NCI-H82 treated with DMSO at 0.1 percent for 48 hours (cell line): ENCODE measurements around the gene CDH22.

Experiments
- DNase-seq: peaks from one replicate; lab custom pipeline; 2025; ENCODE audit not compliant: unreplicated experiment; lab: John Stamatoyannopoulos, UW

Gene CDH22

GRCh38 chr20:46217583-46217982 lies 90.7 kb downstream of the CDH22 start:
- no peak for DNase-seq

- DNase-seq = no peak
Measured at GRCh38 chr20:46216770-46217464, 91.4 kb downstream of the CDH22 start.

- no peak for DNase-seq
Measured at GRCh38 chr20:46215913-46216707, 92.2 kb downstream of the CDH22 start.

GRCh38 chr20:46214824-46215488 lies 93.3 kb downstream of the CDH22 start:
- no peak for DNase-seq

GRCh38 chr20:46213946-46214823 lies 94.1 kb downstream of the CDH22 start:
- no peak for DNase-seq

- no peak for DNase-seq
Measured at GRCh38 chr20:46212876-46213275, 95.4 kb downstream of the CDH22 start.

- DNase-seq = no peak
Measured at GRCh38 chr20:46212252-46212651, 96.0 kb downstream of the CDH22 start.

GRCh38 chr20:46211331-46211722 lies 97.0 kb downstream of the CDH22 start:
- no peak for DNase-seq

GRCh38 chr20:46210672-46211330 lies 97.5 kb downstream of the CDH22 start:
- DNase-seq = peak; percentile 89

- DNase-seq = peak; percentile 56
Measured at GRCh38 chr20:46209930-46210671, 98.2 kb downstream of the CDH22 start.

GRCh38 chr20:46207793-46208192 lies 100.5 kb downstream of the CDH22 start:
- DNase-seq = no peak

- no peak for DNase-seq
Measured at GRCh38 chr20:46206992-46207549, 101.2 kb downstream of the CDH22 start.

- no peak for DNase-seq
Measured at GRCh38 chr20:46206025-46206424, 102.3 kb downstream of the CDH22 start.

GRCh38 chr20:46205349-46205748 lies 102.9 kb downstream of the CDH22 start:
- no peak for DNase-seq

GRCh38 chr20:46204594-46205186 lies 103.6 kb downstream of the CDH22 start:
- DNase-seq = no peak

- no peak for DNase-seq
Measured at GRCh38 chr20:46203510-46203837, 104.8 kb downstream of the CDH22 start.

GRCh38 chr20:46202766-46203509 lies 105.4 kb downstream of the CDH22 start:
- no peak for DNase-seq
